Body of pancreas (tissue), 4 donors: ENCODE results near the gene UBE2G2.

ENCODE experiments used
- CTCF ChIP-seq, 7 experiments: fragments of 450-650 bp in 4 of 7; fragments of 200-600 bp in 3 of 7; sonication (generic) in 3 of 7; IDR thresholded peaks; one replicate each; pipeline ENCODE4 v1.5.1; 2016 to 2019; ENCODE audit warnings: antibody characterized with exemption in 7 of 7
- POLR2A ChIP-seq, 3 donors: fragments of 450-650 bp; IDR thresholded peaks; one replicate each; pipeline ENCODE4 v1.6.1; 2016; ENCODE audit warnings: antibody characterized with exemption in 3 of 3, mild to moderate bottlenecking in 2 of 3

- TF ChIP-seq CTCF (IDR thresholded peaks at IDR 0.05), result no peak
- TF ChIP-seq POLR2A (IDR thresholded peaks at IDR 0.05), result no peak
Measured at GRCh38 chr21:44802396-44803153, 955 bp upstream of the UBE2G2 start.
